Natural killer cell (primary cell): ENCODE data around the gene PRUNE2. TPM values are rescaled to one million over a fixed set of nuclear protein-coding genes. Genes with fewer than 3 reads are reported as not detected.

Source experiments
- ATAC-seq, 3 donors: fragments of 150-1000 bp in 2 of 3; fragments of 200-7000 bp in 1 of 3; cut with Tn5 transposase; 1 replicate in 1 of 3; 2 replicates in 2 of 3; pipeline ENCODE4 v1.10.0; 2021; ENCODE audit warnings: mild to moderate bottlenecking in 2 of 3, moderate library complexity in 2 of 3
- DNase-seq, 2 donors: peaks; one replicate each; pipeline versions ENCODE4 v3.0.0 to v3.0.0-alpha.2; 2013 to 2021; ENCODE audit warnings: mixed read lengths in 1 of 2
- H3K27ac ChIP-seq: one replicate; pipeline ENCODE4 v1.5.1; 2013; ENCODE audit warnings: mild to moderate bottlenecking, low read length
- H3K27me3 ChIP-seq: one replicate; pipeline ENCODE4 v1.6.1; 2013; ENCODE audit warnings: low read length; ENCODE audit not compliant: control insufficient read depth, insufficient read depth
- H3K36me3 ChIP-seq: one replicate; pipeline ENCODE4 v1.6.1; 2013; ENCODE audit warnings: low read length; ENCODE audit not compliant: control insufficient read depth, insufficient read depth
- H3K4me1 ChIP-seq: one replicate; pipeline ENCODE4 v1.6.1; 2013; ENCODE audit warnings: low read length; ENCODE audit not compliant: control insufficient read depth, insufficient read depth
- H3K4me3 ChIP-seq: one replicate; pipeline ENCODE4 v1.5.1; 2013; ENCODE audit warnings: low read length
- H3K9me3 ChIP-seq: one replicate; pipeline ENCODE4 v1.6.1; 2013; ENCODE audit warnings: low read length; ENCODE audit not compliant: control insufficient read depth, insufficient read depth
- H3K27ac Mint-ChIP-seq, 2 donors: one replicate each; pipeline ENCODE4 v1.8.0; 2022; ENCODE audit warnings: mild to moderate bottlenecking in 2 of 2, mixed read lengths in 2 of 2, moderate library complexity in 1 of 2
- H3K27me3 Mint-ChIP-seq, 2 donors: one replicate each; pipeline ENCODE4 v1.8.0; 2022; ENCODE audit warnings: low read depth in 2 of 2, mixed read lengths in 2 of 2
- H3K36me3 Mint-ChIP-seq: one replicate; pipeline ENCODE4 v1.8.0; 2022; ENCODE audit warnings: mixed read lengths
- H3K4me1 Mint-ChIP-seq, 2 donors: one replicate each; pipeline ENCODE4 v1.8.0; 2022; ENCODE audit warnings: mixed read lengths in 2 of 2
- H3K4me3 Mint-ChIP-seq: one replicate; pipeline ENCODE4 v1.8.0; 2022; ENCODE audit warnings: mild to moderate bottlenecking, moderate library complexity, mixed read lengths
- H3K9me3 Mint-ChIP-seq, 2 donors: one replicate each; pipeline ENCODE4 v1.8.0; 2022; ENCODE audit warnings: mixed read lengths in 2 of 2
- WGBS: methylation state at CpG from one replicate; pipeline ENCODE4 v1.1.7; 2013; ENCODE audit warnings: missing lambda C conversion rate; ENCODE audit not compliant: insufficient coverage; 5-methylcytosine and 5-hydroxymethylcytosine counted together
- intact Hi-C: fragments of 100-400 bp; cut with micrococcal nuclease; formaldehyde crosslinking; loops from one replicate; pipeline ENCODE4 v1.14.2; 2022
- total RNA-seq, 4 donors: library from RNA; stranded (reverse); fragments of 120-200 nt in 1 of 4; gene quantifications; one replicate each; pipeline versions ENCODE4 v1.2.3 to v1.2.4, GENCODE V29; 2013 to 2022
- TF ChIP-seq, protein P1 (sequence below): fragments of 200-600 bp; IDR thresholded peaks from one replicate; pipeline ENCODE4 v1.8.0; 2022; ENCODE audit warnings: antibody characterized with exemption

PRUNE2 gene
- total RNA-seq, 3 donors from 2014 or later (not counting 1 experiment from before 2014, with no cell fraction given) = 0.43 to 0.45 TPM; not detected in 1

- no peak overlapping the region for H3K27ac ChIP-seq
- no peaks in the 10 kb centered on the region for H3K36me3 Mint-ChIP-seq
- no peak overlapping the region for H3K4me3 Mint-ChIP-seq
- H3K9me3 ChIP-seq = no peaks in the 10 kb centered on the region
- H3K36me3 ChIP-seq = no peaks in the 10 kb centered on the region
- no peaks in the 10 kb centered on the region for H3K27me3 ChIP-seq
- TF ChIP-seq, protein P1, sequence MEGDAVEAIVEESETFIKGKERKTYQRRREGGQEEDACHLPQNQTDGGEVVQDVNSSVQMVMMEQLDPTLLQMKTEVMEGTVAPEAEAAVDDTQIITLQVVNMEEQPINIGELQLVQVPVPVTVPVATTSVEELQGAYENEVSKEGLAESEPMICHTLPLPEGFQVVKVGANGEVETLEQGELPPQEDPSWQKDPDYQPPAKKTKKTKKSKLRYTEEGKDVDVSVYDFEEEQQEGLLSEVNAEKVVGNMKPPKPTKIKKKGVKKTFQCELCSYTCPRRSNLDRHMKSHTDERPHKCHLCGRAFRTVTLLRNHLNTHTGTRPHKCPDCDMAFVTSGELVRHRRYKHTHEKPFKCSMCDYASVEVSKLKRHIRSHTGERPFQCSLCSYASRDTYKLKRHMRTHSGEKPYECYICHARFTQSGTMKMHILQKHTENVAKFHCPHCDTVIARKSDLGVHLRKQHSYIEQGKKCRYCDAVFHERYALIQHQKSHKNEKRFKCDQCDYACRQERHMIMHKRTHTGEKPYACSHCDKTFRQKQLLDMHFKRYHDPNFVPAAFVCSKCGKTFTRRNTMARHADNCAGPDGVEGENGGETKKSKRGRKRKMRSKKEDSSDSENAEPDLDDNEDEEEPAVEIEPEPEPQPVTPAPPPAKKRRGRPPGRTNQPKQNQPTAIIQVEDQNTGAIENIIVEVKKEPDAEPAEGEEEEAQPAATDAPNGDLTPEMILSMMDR = no peak
- no peaks in the 10 kb centered on the region for H3K9me3 Mint-ChIP-seq
- peak overlapping the region in 1 of 2 donors; percentile 86 for H3K27ac Mint-ChIP-seq
- peaks cover 20% of the 10 kb centered on the region for H3K4me1 ChIP-seq
- ATAC-seq (no peak), DNase-seq (peak in 1 of 2 donors; percentile 13)
- intact Hi-C loops = loop anchor here (5.0 kb wide), 2 partner anchors 37 to 43 kb away; no protein-coding TSS in a partner anchor
- WGBS = 47% methylated on average over 3 of the region's 4 CpGs
- H3K4me1 Mint-ChIP-seq = peaks cover 37 to 46% of the 10 kb centered on the region in 2 donors
- no peaks in the 10 kb centered on the region for H3K27me3 Mint-ChIP-seq
- no peak overlapping the region for H3K4me3 ChIP-seq
These were observed 291.9 kb downstream of the PRUNE2 start for GRCh38 chr9:76613974-76614373.

DNA sequence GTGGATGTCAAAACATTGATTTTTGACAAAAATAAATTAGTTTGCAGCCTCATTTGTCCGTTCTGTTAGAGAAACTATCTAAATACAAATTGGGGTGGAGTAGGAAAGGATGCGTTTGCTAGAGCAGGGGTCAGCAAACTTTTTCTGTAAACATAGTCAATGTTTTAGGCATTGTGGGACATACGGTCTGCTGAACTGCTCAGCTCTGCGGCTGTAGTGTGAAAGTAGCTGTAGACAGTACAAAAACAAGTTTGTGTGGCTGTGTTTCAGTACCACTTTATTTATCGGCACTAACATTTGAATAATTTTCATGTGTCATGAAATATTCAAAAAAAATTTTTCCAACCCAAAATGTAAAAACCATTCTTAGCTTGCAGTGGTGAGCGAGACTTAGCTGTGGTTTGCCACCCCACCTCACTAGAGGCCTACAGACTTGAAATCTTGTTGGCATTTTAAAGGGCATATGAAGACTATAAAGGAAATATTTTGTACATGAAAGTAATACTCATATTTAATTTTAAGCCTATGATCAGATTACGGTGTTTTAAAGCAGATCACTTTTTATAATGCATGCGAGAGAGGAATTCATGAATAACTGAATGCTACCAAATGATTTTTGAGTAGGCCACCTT is 292.6 kb downstream of the PRUNE2 start:
- peaks cover 37 to 46% of the 10 kb centered on the region in 2 donors for H3K4me1 Mint-ChIP-seq
- no peaks in the 10 kb centered on the region for H3K27me3 ChIP-seq
- intact Hi-C loops = loop anchor here (5.0 kb wide), 2 partner anchors 36 to 44 kb away; no protein-coding TSS in a partner anchor
- peaks cover 20% of the 10 kb centered on the region for H3K4me1 ChIP-seq
- H3K9me3 Mint-ChIP-seq = no peaks in the 10 kb centered on the region
- no peaks in the 10 kb centered on the region for H3K36me3 ChIP-seq
- peak overlapping the region; percentile 75 for H3K4me3 Mint-ChIP-seq
- no peaks in the 10 kb centered on the region for H3K9me3 ChIP-seq
- no peaks in the 10 kb centered on the region for H3K27me3 Mint-ChIP-seq
- TF ChIP-seq, protein P1 = no peak
- ATAC-seq (peak; percentile 64 to 90 (median 64)), DNase-seq (no peak)
- H3K27ac Mint-ChIP-seq = peak overlapping the region; percentile 75 to 86
- WGBS = 57% methylated on average over 8 of the region's 8 CpGs
- H3K4me3 ChIP-seq = no peak overlapping the region
- H3K36me3 Mint-ChIP-seq = no peaks in the 10 kb centered on the region
- peak overlapping the region; percentile 19 for H3K27ac ChIP-seq

GRCh38 chr9:76610011-76610352 is 295.9 kb downstream of the PRUNE2 start:
- H3K36me3 ChIP-seq = no peaks in the 10 kb centered on the region
- H3K9me3 Mint-ChIP-seq = no peaks in the 10 kb centered on the region
- no peak overlapping the region for H3K4me3 ChIP-seq
- no peak for DNase-seq
- 96% methylated on average over 4 of the region's 5 CpGs for WGBS
- no peak overlapping the region for H3K4me3 Mint-ChIP-seq
- H3K27me3 Mint-ChIP-seq = no peaks in the 10 kb centered on the region
- H3K27me3 ChIP-seq = no peaks in the 10 kb centered on the region
- H3K27ac Mint-ChIP-seq = no peak overlapping the region
- H3K36me3 Mint-ChIP-seq = no peaks in the 10 kb centered on the region
- no peak overlapping the region for H3K27ac ChIP-seq
- peaks cover 13% of the 10 kb centered on the region for H3K4me1 ChIP-seq
- no peaks in the 10 kb centered on the region for H3K9me3 ChIP-seq
- intact Hi-C loops = loop anchor here (5.0 kb wide), 2 partner anchors 33 to 47 kb away; no protein-coding TSS in a partner anchor
- no peak for ATAC-seq
- TF ChIP-seq, protein P1 = no peak
- peaks cover 25 to 36% of the 10 kb centered on the region in 2 donors for H3K4me1 Mint-ChIP-seq
